Activated CD4-positive, alpha-beta T cell treated with anti-CD3 and anti-CD28 coated beads, Interleukin-2, amount 10 ng/mL, durations not matched to agents 24 days and 14 days (primary cell): ENCODE data around the gene C22orf42. TPM values are rescaled to one million over a fixed set of nuclear protein-coding genes. Genes with fewer than 3 reads are reported as not detected.
A peak's percentile ranks its signal among the peaks of the same experiment; 100 is the strongest.
"Not testable (repeated sequence)": the region's sequence is repeated elsewhere in the genome, so short reads cannot be mapped to it uniquely, and the experiment has no call there.

Experiments used
- DNase-seq: peaks from one replicate; pipeline ENCODE4 v3.0.0; 2022
- H3K27ac Mint-ChIP-seq: one replicate; pipeline ENCODE4 v1.8.0; 2022; ENCODE audit warnings: mild to moderate bottlenecking, mixed read lengths
- H3K27me3 Mint-ChIP-seq: one replicate; pipeline ENCODE4 v1.8.0; 2022; ENCODE audit warnings: mixed read lengths
- H3K36me3 Mint-ChIP-seq: one replicate; pipeline ENCODE4 v1.8.0; 2022; ENCODE audit warnings: low read depth, mild to moderate bottlenecking, mixed read lengths
- H3K4me1 Mint-ChIP-seq: one replicate; pipeline ENCODE4 v1.8.0; 2021; ENCODE audit warnings: mixed read lengths
- H3K4me3 Mint-ChIP-seq: one replicate; pipeline ENCODE4 v1.8.0; 2022; ENCODE audit warnings: mild to moderate bottlenecking, moderate library complexity, mixed read lengths
- H3K9me3 Mint-ChIP-seq: one replicate; pipeline ENCODE4 v1.8.0; 2021; ENCODE audit warnings: mixed read lengths
- intact Hi-C: fragments of 100-400 bp; cut with micrococcal nuclease; formaldehyde crosslinking; loops from one replicate; pipeline ENCODE4 v1.15.1; 2023
- total RNA-seq: library from RNA; stranded (reverse); gene quantifications from 2 replicates; pipeline ENCODE4 v1.2.3, GENCODE V29; 2022

C22orf42 gene
- total RNA-seq, 1 donor from 2014 or later, result not detected

GRCh38 chr22:32135958-32136357 is 23.1 kb downstream of the C22orf42 start:
- H3K4me3 Mint-ChIP-seq, H3K9me3 Mint-ChIP-seq, DNase-seq, H3K36me3 Mint-ChIP-seq, intact Hi-C loops, H3K27me3 Mint-ChIP-seq: not testable (repeated sequence)
- Mint-ChIP-seq H3K27ac (peak overlapping the region; percentile 68), H3K4me1 (peaks cover 22% of the 10 kb centered on the region)

- H3K27ac Mint-ChIP-seq, intact Hi-C loops, H3K9me3 Mint-ChIP-seq, H3K4me3 Mint-ChIP-seq, DNase-seq, H3K36me3 Mint-ChIP-seq, H3K27me3 Mint-ChIP-seq: not testable (repeated sequence)
- peaks cover 19% of the 10 kb centered on the region for H3K4me1 Mint-ChIP-seq
These were observed 24.3 kb downstream of the C22orf42 start for GRCh38 chr22:32134796-32135195.

GRCh38 chr22:32132783-32133182 is 26.3 kb downstream of the C22orf42 start:
- intact Hi-C loops, result no loop called here
- Mint-ChIP-seq H3K4me1 (peaks cover 14% of the 10 kb centered on the region), H3K9me3 (no peaks in the 10 kb centered on the region), H3K27me3 (no peaks in the 10 kb centered on the region), H3K36me3 (no peaks in the 10 kb centered on the region), H3K4me3 (no peak overlapping the region), H3K27ac (no peak overlapping the region)
- no peak for DNase-seq

- intact Hi-C loops, result no loop called here
- Mint-ChIP-seq H3K36me3 (no peaks in the 10 kb centered on the region), H3K27ac (no peak overlapping the region), H3K9me3 (no peaks in the 10 kb centered on the region), H3K4me1 (peaks cover 8% of the 10 kb centered on the region), H3K4me3 (no peak overlapping the region), H3K27me3 (no peaks in the 10 kb centered on the region)
- no peak for DNase-seq
These were observed 27.0 kb downstream of the C22orf42 start for GRCh38 chr22:32132126-32132525.

- Mint-ChIP-seq H3K36me3 (no peaks in the 10 kb centered on the region), H3K9me3 (no peaks in the 10 kb centered on the region)
These were observed 28.6 kb downstream of the C22orf42 start for GRCh38 chr22:32130464-32130863.

GRCh38 chr22:32127904-32128303 is 31.2 kb downstream of the C22orf42 start:
- no peak for DNase-seq
- peaks cover 10% of the 10 kb centered on the region for H3K4me1 Mint-ChIP-seq
- no peaks in the 10 kb centered on the region for H3K36me3 Mint-ChIP-seq
- intact Hi-C loops, result no loop called here
- H3K4me3 Mint-ChIP-seq, result no peak overlapping the region
- H3K27me3 Mint-ChIP-seq, result no peaks in the 10 kb centered on the region
- no peaks in the 10 kb centered on the region for H3K9me3 Mint-ChIP-seq
- H3K27ac Mint-ChIP-seq, result no peak overlapping the region

More at GRCh38 chr22:32130464-32130863, 28.6 kb downstream of the C22orf42 start:
- Mint-ChIP-seq H3K27ac (no peak overlapping the region), H3K27me3 (no peaks in the 10 kb centered on the region), H3K4me1 (peaks cover 2% of the 10 kb centered on the region), H3K4me3 (no peak overlapping the region)
- intact Hi-C loops, result no loop called here
- no peak for DNase-seq

GRCh38 chr22:32123657-32124056 is 35.4 kb downstream of the C22orf42 start:
- no peaks in the 10 kb centered on the region for H3K27me3 Mint-ChIP-seq
- intact Hi-C loops, result no loop called here
- H3K27ac Mint-ChIP-seq, result no peak overlapping the region
- no peaks in the 10 kb centered on the region for H3K36me3 Mint-ChIP-seq
- DNase-seq, result no peak
- peaks cover 7% of the 10 kb centered on the region for H3K4me1 Mint-ChIP-seq
- no peaks in the 10 kb centered on the region for H3K9me3 Mint-ChIP-seq
- H3K4me3 Mint-ChIP-seq, result no peak overlapping the region

- Mint-ChIP-seq H3K27ac (no peak overlapping the region), H3K27me3 (peaks cover 3% of the 10 kb centered on the region), H3K9me3 (no peaks in the 10 kb centered on the region)
These were observed 36.2 kb downstream of the C22orf42 start for GRCh38 chr22:32122899-32123298.

GRCh38 chr22:32120603-32121002 is 38.5 kb downstream of the C22orf42 start:
- H3K9me3 Mint-ChIP-seq, result no peaks in the 10 kb centered on the region
- H3K36me3 Mint-ChIP-seq, result no peaks in the 10 kb centered on the region
- peaks cover 15% of the 10 kb centered on the region for H3K27me3 Mint-ChIP-seq
- no peak overlapping the region for H3K4me3 Mint-ChIP-seq
- peaks cover 7% of the 10 kb centered on the region for H3K4me1 Mint-ChIP-seq
- DNase-seq, result no peak
- H3K27ac Mint-ChIP-seq, result no peak overlapping the region
- intact Hi-C loops, result no loop called here

More at GRCh38 chr22:32122899-32123298, 36.2 kb downstream of the C22orf42 start:
- DNase-seq, result no peak
- H3K4me1 Mint-ChIP-seq, result peaks cover 7% of the 10 kb centered on the region
- no peak overlapping the region for H3K4me3 Mint-ChIP-seq
- no peaks in the 10 kb centered on the region for H3K36me3 Mint-ChIP-seq
- intact Hi-C loops, result no loop called here

GRCh38 chr22:32119568-32120235 is 39.4 kb downstream of the C22orf42 start:
- Mint-ChIP-seq H3K4me3 (no peak overlapping the region), H3K27me3 (peaks cover 20% of the 10 kb centered on the region), H3K4me1 (peaks cover 4% of the 10 kb centered on the region), H3K9me3 (no peaks in the 10 kb centered on the region), H3K27ac (no peak overlapping the region), H3K36me3 (no peaks in the 10 kb centered on the region)
- no peak for DNase-seq
- intact Hi-C loops, result no loop called here

GRCh38 chr22:32112380-32112779 is 46.7 kb downstream of the C22orf42 start:
- no peak for DNase-seq
- Mint-ChIP-seq H3K4me3 (no peak overlapping the region), H3K9me3 (no peaks in the 10 kb centered on the region), H3K27me3 (peaks cover 27% of the 10 kb centered on the region), H3K27ac (no peak overlapping the region), H3K4me1 (no peaks in the 10 kb centered on the region), H3K36me3 (no peaks in the 10 kb centered on the region)
- intact Hi-C loops, result no loop called here

- DNase-seq, result peak; percentile 76
- no peaks in the 10 kb centered on the region for H3K9me3 Mint-ChIP-seq
- no peaks in the 10 kb centered on the region for H3K4me1 Mint-ChIP-seq
- peaks cover 21% of the 10 kb centered on the region for H3K27me3 Mint-ChIP-seq
- no peak overlapping the region for H3K4me3 Mint-ChIP-seq
- H3K36me3 Mint-ChIP-seq, result no peaks in the 10 kb centered on the region
- H3K27ac Mint-ChIP-seq, result no peak overlapping the region
- intact Hi-C loops, result loop anchor here (10.0 kb wide), 1 partner anchor 158 kb away; no protein-coding TSS in a partner anchor
These were observed 52.2 kb downstream of the C22orf42 start for GRCh38 chr22:32106930-32107329.

GRCh38 chr22:32103658-32104315 is 55.3 kb downstream of the C22orf42 start:
- intact Hi-C loops, result loop anchor here (5.0 to 10.0 kb wide), 2 partner anchors 104 to 161 kb away; partner anchors contain the start of gene RFPL2
- no peak for DNase-seq
- Mint-ChIP-seq H3K36me3 (no peaks in the 10 kb centered on the region), H3K27ac (no peak overlapping the region), H3K9me3 (no peaks in the 10 kb centered on the region), H3K4me3 (no peak overlapping the region), H3K4me1 (no peaks in the 10 kb centered on the region), H3K27me3 (peaks cover 22% of the 10 kb centered on the region)

GRCh38 chr22:32100711-32101110 is 58.4 kb downstream of the C22orf42 start:
- Mint-ChIP-seq H3K4me1 (no peaks in the 10 kb centered on the region), H3K9me3 (no peaks in the 10 kb centered on the region), H3K36me3 (no peaks in the 10 kb centered on the region), H3K27ac (no peak overlapping the region), H3K4me3 (no peak overlapping the region), H3K27me3 (peaks cover 30% of the 10 kb centered on the region)
- DNase-seq, result no peak
- intact Hi-C loops, result loop anchor here (5.0 to 10.0 kb wide), 2 partner anchors 107 to 164 kb away; partner anchors contain the start of gene RFPL2
